Upper lobe of left lung (tissue), 4 donors: ENCODE results near the gene MS4A18.
"Not testable (repeated sequence)": the region's sequence is repeated elsewhere in the genome, so short reads cannot be mapped to it uniquely, and the experiment has no call there.

Experiments
- CTCF ChIP-seq, 6 experiments: fragments of 450-650 bp in 4 of 6; fragments of 200-600 bp in 2 of 6; sonication (generic) in 2 of 6; IDR thresholded peaks; one replicate each; pipeline ENCODE4 v1.5.1; 2016 to 2019; ENCODE audit warnings: antibody characterized with exemption in 6 of 6
- EP300 ChIP-seq, 4 donors: sonication (generic); formaldehyde crosslinking; IDR thresholded peaks; one replicate each; pipeline ENCODE4 v1.5.1; 2017; ENCODE audit warnings: antibody characterized with exemption in 4 of 4, control low read depth in 2 of 4
- POLR2A ChIP-seq, 4 donors: fragments of 450-650 bp; IDR thresholded peaks; one replicate each; pipeline ENCODE4 v1.5.1; 2016 to 2017; ENCODE audit warnings: antibody characterized with exemption in 4 of 4, mild to moderate bottlenecking in 2 of 4
- POLR2AphosphoS5 ChIP-seq, 2 donors: sonication (generic); formaldehyde crosslinking; IDR thresholded peaks; one replicate each; pipeline ENCODE4 v1.5.1; 2017; ENCODE audit warnings: antibody characterized with exemption in 2 of 2

- TF ChIP-seq CTCF, POLR2A, POLR2AphosphoS5, EP300 (IDR thresholded peaks at IDR 0.05): not testable (repeated sequence)
These were observed 40.0 kb upstream of the MS4A18 start for GRCh38 chr11:60684541-60684848.
